ENCODE results near the gene DOCK8. TPM values are rescaled to one million over a fixed set of nuclear protein-coding genes. Genes with fewer than 3 reads are reported as not detected.

Gene DOCK8
- polyA plus RNA-seq, 1 donor (not counting 4 experiments of a cell fraction or from before 2014, with no cell fraction given), result 1.5 TPM

DNA sequence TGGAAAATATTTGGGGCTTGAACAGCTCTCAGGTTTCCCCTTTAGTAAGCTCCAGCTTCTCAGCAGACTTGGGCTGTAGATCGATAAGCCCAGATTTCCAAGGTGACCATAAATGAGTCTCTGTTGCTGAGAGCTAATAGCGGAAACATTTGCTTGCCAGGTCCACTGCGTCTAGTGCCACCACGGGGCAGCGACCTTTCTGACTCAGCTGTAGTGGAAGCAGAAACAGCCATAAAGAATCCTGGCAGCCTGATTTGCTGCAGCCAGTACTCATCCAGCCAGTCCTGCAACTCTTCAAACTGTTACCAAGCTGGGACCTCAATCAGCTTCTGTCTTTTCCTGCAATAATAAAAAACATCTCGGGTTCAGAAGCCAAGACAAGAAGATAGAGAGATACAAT, 241.7 kb downstream of the DOCK8 start:
- H3K4me3 ChIP-seq (ENCODE audit: control insufficient read depth in 2 of 3, extremely low read depth in 1 of 3, insufficient read depth in 2 of 3, low read depth in 1 of 3, low read length in 3 of 3), result no peak overlapping the region
- no peak overlapping the region for H3K4me2 ChIP-seq (ENCODE audit: control insufficient read depth, extremely low read depth, insufficient read depth, low read depth, low read length)
- no peak overlapping the region for H3K27ac ChIP-seq (ENCODE audit: control insufficient read depth, insufficient read depth, low read length)
- dilution Hi-C loops (cut with MboI; ENCODE audit: extremely low pct_ligation_motif_present, low sequenced_read_pairs), result no loop called here
- no peaks in the 10 kb centered on the region for H3K36me3 ChIP-seq (ENCODE audit: control insufficient read depth in 2 of 2, extremely low read depth in 1 of 2, insufficient read depth in 2 of 2, low read length in 2 of 2)
- TF ChIP-seq, protein P1, sequence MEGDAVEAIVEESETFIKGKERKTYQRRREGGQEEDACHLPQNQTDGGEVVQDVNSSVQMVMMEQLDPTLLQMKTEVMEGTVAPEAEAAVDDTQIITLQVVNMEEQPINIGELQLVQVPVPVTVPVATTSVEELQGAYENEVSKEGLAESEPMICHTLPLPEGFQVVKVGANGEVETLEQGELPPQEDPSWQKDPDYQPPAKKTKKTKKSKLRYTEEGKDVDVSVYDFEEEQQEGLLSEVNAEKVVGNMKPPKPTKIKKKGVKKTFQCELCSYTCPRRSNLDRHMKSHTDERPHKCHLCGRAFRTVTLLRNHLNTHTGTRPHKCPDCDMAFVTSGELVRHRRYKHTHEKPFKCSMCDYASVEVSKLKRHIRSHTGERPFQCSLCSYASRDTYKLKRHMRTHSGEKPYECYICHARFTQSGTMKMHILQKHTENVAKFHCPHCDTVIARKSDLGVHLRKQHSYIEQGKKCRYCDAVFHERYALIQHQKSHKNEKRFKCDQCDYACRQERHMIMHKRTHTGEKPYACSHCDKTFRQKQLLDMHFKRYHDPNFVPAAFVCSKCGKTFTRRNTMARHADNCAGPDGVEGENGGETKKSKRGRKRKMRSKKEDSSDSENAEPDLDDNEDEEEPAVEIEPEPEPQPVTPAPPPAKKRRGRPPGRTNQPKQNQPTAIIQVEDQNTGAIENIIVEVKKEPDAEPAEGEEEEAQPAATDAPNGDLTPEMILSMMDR (optimal IDR thresholded peaks at IDR 0.05 in 1 of 3, IDR thresholded peaks at IDR 0.05 in 1 of 3, conservative IDR thresholded peaks at IDR 0.05 in 1 of 3; ENCODE audit: extremely low read depth in 1 of 3, insufficient read depth in 2 of 3, low read length in 3 of 3), result no peak
- TF ChIP-seq EZH2 (IDR thresholded peaks at IDR 0.05; ENCODE audit: low read length), result no peak
- H3K27me3 ChIP-seq (ENCODE audit: control insufficient read depth, extremely low read depth, insufficient read depth, low read length), result no peaks in the 10 kb centered on the region
- H4K20me1 ChIP-seq (ENCODE audit: control insufficient read depth, extremely low read depth, insufficient read depth, low read length), result no peaks in the 10 kb centered on the region
- no peaks in the 10 kb centered on the region for H3K9me3 ChIP-seq (ENCODE audit: control insufficient read depth, low read depth, low read length)
- no peak for FAIRE-seq
- no peak for DNase-seq (ENCODE audit: low read depth, low spot score)
- H3K9ac ChIP-seq (ENCODE audit: control insufficient read depth, extremely low read depth, insufficient read depth, low read length), result no peak overlapping the region
- no peak overlapping the region for H2AFZ ChIP-seq (ENCODE audit: control insufficient read depth, low read length)
- no peaks in the 10 kb centered on the region for H3K9me1 ChIP-seq (ENCODE audit: control insufficient read depth, extremely low read depth, insufficient read depth, low read length)
- no peaks in the 10 kb centered on the region for H3K4me1 ChIP-seq (ENCODE audit: control insufficient read depth, extremely low read depth, insufficient read depth, low read length)
- no peaks in the 10 kb centered on the region for H3K79me2 ChIP-seq (ENCODE audit: control insufficient read depth, insufficient read depth, low read length)

DNA sequence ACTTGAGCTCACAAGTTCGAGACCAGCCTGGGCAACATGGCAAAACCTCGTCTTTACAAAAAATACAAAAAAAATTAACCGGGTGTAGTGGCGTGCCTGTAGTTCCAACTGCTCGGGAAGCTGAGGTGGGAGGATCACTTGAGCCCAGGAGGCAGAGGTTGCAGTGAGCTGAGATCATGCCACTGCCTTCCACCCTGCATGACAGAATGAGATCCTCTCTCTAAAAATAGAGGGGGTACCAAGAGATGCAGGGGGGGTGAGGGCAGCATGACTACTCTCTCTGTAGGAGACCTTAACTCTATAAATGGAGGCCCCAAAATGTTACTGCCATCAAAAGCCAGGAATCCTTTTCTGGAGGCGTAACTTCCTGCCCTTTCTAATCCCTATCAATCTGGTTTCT, 243.9 kb downstream of the DOCK8 start:
- Histone ChIP-seq H3K27me3 (ENCODE audit: control insufficient read depth, extremely low read depth, insufficient read depth, low read length) (no peaks in the 10 kb centered on the region), H3K4me1 (ENCODE audit: control insufficient read depth, extremely low read depth, insufficient read depth, low read length) (no peaks in the 10 kb centered on the region), H3K4me3 (ENCODE audit: control insufficient read depth in 2 of 3, extremely low read depth in 1 of 3, insufficient read depth in 2 of 3, low read depth in 1 of 3, low read length in 3 of 3) (no peak overlapping the region), H3K4me2 (ENCODE audit: control insufficient read depth, extremely low read depth, insufficient read depth, low read depth, low read length) (no peak overlapping the region), H3K36me3 (ENCODE audit: control insufficient read depth in 2 of 2, extremely low read depth in 1 of 2, insufficient read depth in 2 of 2, low read length in 2 of 2) (no peaks in the 10 kb centered on the region), H3K27ac (ENCODE audit: control insufficient read depth, insufficient read depth, low read length) (no peak overlapping the region), H3K9me3 (ENCODE audit: control insufficient read depth, low read depth, low read length) (no peaks in the 10 kb centered on the region), H3K79me2 (ENCODE audit: control insufficient read depth, insufficient read depth, low read length) (no peaks in the 10 kb centered on the region), H2AFZ (ENCODE audit: control insufficient read depth, low read length) (no peak overlapping the region), H3K9me1 (ENCODE audit: control insufficient read depth, extremely low read depth, insufficient read depth, low read length) (no peaks in the 10 kb centered on the region), H4K20me1 (ENCODE audit: control insufficient read depth, extremely low read depth, insufficient read depth, low read length) (no peaks in the 10 kb centered on the region), H3K9ac (ENCODE audit: control insufficient read depth, extremely low read depth, insufficient read depth, low read length) (no peak overlapping the region)
- TF ChIP-seq EZH2 (IDR thresholded peaks at IDR 0.05; ENCODE audit: low read length), result no peak
- TF ChIP-seq, protein P1 (optimal IDR thresholded peaks at IDR 0.05 in 1 of 3, IDR thresholded peaks at IDR 0.05 in 1 of 3, conservative IDR thresholded peaks at IDR 0.05 in 1 of 3; ENCODE audit: extremely low read depth in 1 of 3, insufficient read depth in 2 of 3, low read length in 3 of 3), result no peak
- no peak for FAIRE-seq
- DNase-seq (ENCODE audit: low read depth, low spot score), result no peak
- dilution Hi-C loops (cut with MboI; ENCODE audit: extremely low pct_ligation_motif_present, low sequenced_read_pairs), result no loop called here
